Measurements from ENCODE around the gene IQGAP1. TPM values are rescaled to one million over a fixed set of nuclear protein-coding genes. Genes with fewer than 3 reads are reported as not detected.
"Not testable (repeated sequence)": the region's sequence is repeated elsewhere in the genome, so short reads cannot be mapped to it uniquely, and the experiment has no call there.

The IQGAP1 gene
- total RNA-seq, 1 experiment from 2014 or later, result 72.4 TPM

- Histone ChIP-seq H3K79me2 (ENCODE audit: insufficient read depth, low read length) (peaks cover 4% of the 10 kb centered on the region; the same call in 1 of the 2 replicates), H3K9me3 (ENCODE audit: control insufficient read depth, low read depth, low read length) (no peaks in the 10 kb centered on the region), H3K27me3 (ENCODE audit: insufficient read depth, low read length) (no peaks in the 10 kb centered on the region), H4K5ac (ENCODE audit: insufficient read length, low read depth, low read length) (no peak overlapping the region), H3K4me1 (ENCODE audit: insufficient read depth, low read length) (peaks cover 7% of the 10 kb centered on the region), H3K14ac (ENCODE audit: insufficient read depth, low read length) (no peak overlapping the region), H3K27ac (ENCODE audit: insufficient read length, low read depth, low read length) (no peak overlapping the region), H3K79me1 (ENCODE audit: insufficient read depth, low read depth, low read length, poor library complexity, severe bottlenecking) (peaks cover 4% of the 10 kb centered on the region), H4K20me1 (ENCODE audit: control insufficient read depth, insufficient read depth, insufficient read length) (no peaks in the 10 kb centered on the region), H2BK20ac (ENCODE audit: low read depth, low read length, poor library complexity, severe bottlenecking) (no peak overlapping the region), H3K4ac (ENCODE audit: low read depth, low read length) (no peak overlapping the region), H2BK12ac (ENCODE audit: insufficient read length, low read depth, low read length) (no peak overlapping the region), H4K91ac (ENCODE audit: insufficient read length, low read depth, low read length) (no peak overlapping the region), H2AK5ac (ENCODE audit: insufficient read length, low read length) (no peak overlapping the region), H3K23ac (ENCODE audit: insufficient read length, low read depth, low read length) (no peak overlapping the region), H2BK5ac (ENCODE audit: insufficient read length, low read length) (no peak overlapping the region), H2BK120ac (ENCODE audit: low read depth, low read length, poor library complexity, severe bottlenecking) (no peak overlapping the region), H3K23me2 (ENCODE audit: insufficient read length, low read depth, low read length, poor library complexity, severe bottlenecking) (no peaks in the 10 kb centered on the region), H2AFZ (ENCODE audit: low read length) (no peak overlapping the region), H3T11ph (ENCODE audit: low read length) (no peak overlapping the region), H3K9ac (ENCODE audit: extremely low read depth, insufficient read length, low read length) (no peak overlapping the region), H3K4me2 (ENCODE audit: insufficient read depth, insufficient read length, low read length) (no peak overlapping the region), H3K56ac (ENCODE audit: insufficient read length, low read depth, low read length) (no peak overlapping the region), H3K18ac (ENCODE audit: insufficient read length, low read depth, low read length) (no peak overlapping the region), H2BK15ac (ENCODE audit: low read depth, low read length) (no peak overlapping the region), H4K8ac (replicated peaks; ENCODE audit: insufficient read length, low read depth, low read length) (no peak overlapping the region)
- peaks cover 6 to 9% (median 8%) of the 10 kb centered on the region in 3 experiments for H3K36me3 Mint-ChIP-seq (ENCODE audit: insufficient read depth in 1 of 3, low read depth in 3 of 3)
- H3K27ac Mint-ChIP-seq, result no peak overlapping the region
- peaks cover 61 to 62% of the 10 kb centered on the region in 2 experiments for H3K4me1 Mint-ChIP-seq
- peaks cover 3 to 4% of the 10 kb centered on the region in 2 experiments; a peak in 4 of 5 replicates for H3K9me3 Mint-ChIP-seq
- no peak for TF ChIP-seq CTCF (conservative IDR thresholded peaks at IDR 0.05)
- H3K4me3 Mint-ChIP-seq, result no peak overlapping the region
- H3K27me3 Mint-ChIP-seq (ENCODE audit: low read depth), result no peaks in the 10 kb centered on the region
- no CpG with 5 or more reads among the region's 3 CpGs for WGBS (ENCODE audit: extremely low coverage, insufficient read length, low lambda C conversion rate)
- no peak for DNase-seq
Observed at GRCh38 chr15:90408657-90409056, 20.6 kb downstream of the IQGAP1 start.

- H3K79me2 ChIP-seq (ENCODE audit: insufficient read depth, low read length), result not testable (repeated sequence)
- H3K4me1 ChIP-seq (ENCODE audit: insufficient read depth, low read length), result peaks cover 12% of the 10 kb centered on the region
- WGBS (ENCODE audit: extremely low coverage, insufficient read length, low lambda C conversion rate), result no CpG with 5 or more reads among the region's 3 CpGs
Observed at GRCh38 chr15:90409587-90409986, 21.5 kb downstream of the IQGAP1 start.

More at GRCh38 chr15:90409587-90409986, 21.5 kb downstream of the IQGAP1 start:
- H3K9me3 Mint-ChIP-seq; H3K9ac ChIP-seq (ENCODE audit: extremely low read depth, insufficient read length, low read length); H3K27me3 ChIP-seq (ENCODE audit: insufficient read depth, low read length); H2BK12ac ChIP-seq (ENCODE audit: insufficient read length, low read depth, low read length); H3K14ac ChIP-seq (ENCODE audit: insufficient read depth, low read length); H3K23me2 ChIP-seq (ENCODE audit: insufficient read length, low read depth, low read length, poor library complexity, severe bottlenecking); H2BK20ac ChIP-seq (ENCODE audit: low read depth, low read length, poor library complexity, severe bottlenecking); H2AK5ac ChIP-seq (ENCODE audit: insufficient read length, low read length); H3K18ac ChIP-seq (ENCODE audit: insufficient read length, low read depth, low read length); H2AFZ ChIP-seq (ENCODE audit: low read length); H2BK5ac ChIP-seq (ENCODE audit: insufficient read length, low read length); H4K5ac ChIP-seq (ENCODE audit: insufficient read length, low read depth, low read length); H3K36me3 Mint-ChIP-seq (ENCODE audit: insufficient read depth in 1 of 3, low read depth in 3 of 3); H2BK120ac ChIP-seq (ENCODE audit: low read depth, low read length, poor library complexity, severe bottlenecking); H3T11ph ChIP-seq (ENCODE audit: low read length); H4K20me1 ChIP-seq (ENCODE audit: control insufficient read depth, insufficient read depth, insufficient read length); H2BK15ac ChIP-seq (ENCODE audit: low read depth, low read length); H4K8ac ChIP-seq (replicated peaks; ENCODE audit: insufficient read length, low read depth, low read length); H3K27me3 Mint-ChIP-seq (ENCODE audit: low read depth); H3K56ac ChIP-seq (ENCODE audit: insufficient read length, low read depth, low read length); H3K9me3 ChIP-seq (ENCODE audit: control insufficient read depth, low read depth, low read length); H3K79me1 ChIP-seq (ENCODE audit: insufficient read depth, low read depth, low read length, poor library complexity, severe bottlenecking); DNase-seq; H4K91ac ChIP-seq (ENCODE audit: insufficient read length, low read depth, low read length); H3K4me2 ChIP-seq (ENCODE audit: insufficient read depth, insufficient read length, low read length); H3K27ac ChIP-seq (ENCODE audit: insufficient read length, low read depth, low read length); H3K4ac ChIP-seq (ENCODE audit: low read depth, low read length); H3K4me3 Mint-ChIP-seq; H3K23ac ChIP-seq (ENCODE audit: insufficient read length, low read depth, low read length): not testable (repeated sequence)
- Mint-ChIP-seq H3K27ac (peak overlapping the region in 2 of 3 experiments; percentile 4 to 58; a peak in 2 of 7 replicates), H3K4me1 (peaks cover 64 to 66% of the 10 kb centered on the region in 2 experiments)

Data from H9 (cell line).